Ovary (tissue), 9 donors: ENCODE results near the gene DNER. TPM values are rescaled to one million over a fixed set of nuclear protein-coding genes. Genes with fewer than 3 reads are reported as not detected.

Source experiments
- DNase-seq, 5 donors: peaks; one replicate each; pipeline ENCODE4 v3.0.0-alpha.2; 2019 to 2020
- H3K27ac ChIP-seq, 2 donors: fragments of 200-600 bp; one replicate each; pipeline versions ENCODE4 v1.5.1 to v1.8.0; 2019 to 2022
- H3K27me3 ChIP-seq: fragments of 200-600 bp; one replicate; pipeline ENCODE4 v1.8.0; 2022
- H3K36me3 ChIP-seq: fragments of 200-600 bp; sonication (generic); one replicate; pipeline ENCODE4 v1.5.1; 2019
- H3K4me1 ChIP-seq: one replicate; pipeline ENCODE4 v1.8.1; 2013; ENCODE audit warnings: mild to moderate bottlenecking, moderate library complexity; ENCODE audit not compliant: insufficient read depth
- H3K4me3 ChIP-seq: fragments of 200-600 bp; sonication (generic); one replicate; pipeline ENCODE4 v1.5.1; 2017
- H3K9me3 ChIP-seq, 2 donors: fragments of 200-600 bp in 1 of 2; sonication (generic) in 1 of 2; one replicate each; pipeline versions ENCODE4 v1.5.1 to v1.8.1; 2013 to 2019; ENCODE audit warnings: mild to moderate bottlenecking in 1 of 2, moderate library complexity in 1 of 2
- EP300 ChIP-seq: sonication (generic); formaldehyde crosslinking; IDR thresholded peaks from one replicate; pipeline ENCODE4 v1.6.1; 2017; ENCODE audit warnings: antibody characterized with exemption
- POLR2A ChIP-seq: fragments of 450-650 bp; IDR thresholded peaks from one replicate; pipeline ENCODE4 v1.6.1; 2017; ENCODE audit warnings: antibody characterized with exemption, mild to moderate bottlenecking, moderate library complexity
- WGBS, 3 donors: extraction: QIAGEN DNeasy Blood & Tissue Kit in 1 of 3; methylation state at CpG; one replicate each; pipeline versions ENCODE4 v1.1.5 to v1.1.7; 2013 to 2017; 5-methylcytosine and 5-hydroxymethylcytosine counted together
- intact Hi-C, 4 donors: fragments of 100-400 bp; cut with DNase I; formaldehyde crosslinking; loops; one replicate each; pipeline versions ENCODE4 v1.11.0 to v1.15.1; 2022 to 2023
- polyA plus RNA-seq, 2 donors: library from polyadenylated mRNA; stranded (reverse); fragments of 200-250 nt in 1 of 2; fragments of 350-450 nt in 1 of 2; fragmentation: Illumina TruSeq in 1 of 2; extraction: RNeasy Lipid Tissue Mini Kit (QIAGEN cat#74804) in 1 of 2; gene quantifications; one replicate each; pipeline ENCODE4 v1.2.3, GENCODE V29; 2013 to 2014
- total RNA-seq, 7 donors: library from RNA; depleted of rRNA in 2 of 7; stranded (reverse); fragments of >200 nt in 2 of 7; fragmentation: NEBNext Ultra II Directional in 3 of 7; extraction: Animal tissue kit (Norgen Biotek cat#: 25700) in 3 of 7; gene quantifications; one replicate each; pipeline versions ENCODE4 v1.1.0 to v1.2.4, GENCODE V29; 2016 to 2023
- TF ChIP-seq, protein P1 (sequence below), 3 donors: fragments of 450-650 bp in 2 of 3; fragments of 200-600 bp in 1 of 3; IDR thresholded peaks; one replicate each; pipeline versions ENCODE4 v1.5.1 to v1.8.0; 2016 to 2022; ENCODE audit warnings: antibody characterized with exemption in 3 of 3, mild to moderate bottlenecking in 1 of 3
- donor health status: DM: no; HTN: no; CAD: no; lungs with moderate emphysema.
- donor health status: DM: no; HTN: no; CAD: no.
- donor health status: Bipolar disorder and iron deficiency.
- donor health status: DM: yes; HTN: yes; CAD: no.
- donor health status: DM: no; HTN: no; CAD: no.
- donor health status: DM: yes; HTN: yes; CAD: no.

Gene DNER
- total and polyA plus RNA-seq, 9 donors, result 0.17 to 2.7 (median 1.2) TPM; not detected in 1

GRCh38 chr2:229422063-229422462 lies 292.3 kb downstream of the DNER start:
- no peak for DNase-seq

DNA sequence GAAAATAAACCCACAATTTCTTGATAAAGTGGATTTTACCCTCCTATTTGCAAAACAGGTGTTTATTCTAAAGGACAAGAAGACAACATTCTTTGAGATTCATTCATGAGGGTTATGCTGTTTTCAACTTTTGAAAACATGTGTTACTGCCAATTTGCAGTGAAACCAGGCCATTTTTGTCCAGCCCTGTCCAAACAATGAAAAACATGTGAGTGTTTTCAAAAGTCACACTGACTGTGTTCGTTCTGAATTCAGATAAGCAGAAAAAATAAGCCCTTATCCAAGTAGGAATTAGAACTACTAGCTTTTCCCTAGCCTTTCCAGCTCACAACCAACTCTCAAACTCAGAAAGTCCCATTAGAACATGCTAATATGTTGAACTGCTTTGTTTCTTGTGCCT lies 295.2 kb downstream of the DNER start:
- peak overlapping the region; percentile 23 to 91 for H3K27ac ChIP-seq

More at GRCh38 chr2:229422063-229422462, 292.3 kb downstream of the DNER start:
- H3K27me3 ChIP-seq, result no peaks in the 10 kb centered on the region
- no peaks in the 10 kb centered on the region for H3K36me3 ChIP-seq
- peaks cover 14% of the 10 kb centered on the region for H3K4me1 ChIP-seq
- intact Hi-C loops, result no loop called here
- no peak overlapping the region for H3K27ac ChIP-seq
- no peak overlapping the region for H3K4me3 ChIP-seq
- TF ChIP-seq, protein P1, sequence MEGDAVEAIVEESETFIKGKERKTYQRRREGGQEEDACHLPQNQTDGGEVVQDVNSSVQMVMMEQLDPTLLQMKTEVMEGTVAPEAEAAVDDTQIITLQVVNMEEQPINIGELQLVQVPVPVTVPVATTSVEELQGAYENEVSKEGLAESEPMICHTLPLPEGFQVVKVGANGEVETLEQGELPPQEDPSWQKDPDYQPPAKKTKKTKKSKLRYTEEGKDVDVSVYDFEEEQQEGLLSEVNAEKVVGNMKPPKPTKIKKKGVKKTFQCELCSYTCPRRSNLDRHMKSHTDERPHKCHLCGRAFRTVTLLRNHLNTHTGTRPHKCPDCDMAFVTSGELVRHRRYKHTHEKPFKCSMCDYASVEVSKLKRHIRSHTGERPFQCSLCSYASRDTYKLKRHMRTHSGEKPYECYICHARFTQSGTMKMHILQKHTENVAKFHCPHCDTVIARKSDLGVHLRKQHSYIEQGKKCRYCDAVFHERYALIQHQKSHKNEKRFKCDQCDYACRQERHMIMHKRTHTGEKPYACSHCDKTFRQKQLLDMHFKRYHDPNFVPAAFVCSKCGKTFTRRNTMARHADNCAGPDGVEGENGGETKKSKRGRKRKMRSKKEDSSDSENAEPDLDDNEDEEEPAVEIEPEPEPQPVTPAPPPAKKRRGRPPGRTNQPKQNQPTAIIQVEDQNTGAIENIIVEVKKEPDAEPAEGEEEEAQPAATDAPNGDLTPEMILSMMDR (IDR thresholded peaks at IDR 0.05), result no peak
- TF ChIP-seq POLR2A (no peak), EP300 (no peak)
- WGBS, 3 donors, result 34 to 37% (median 35%) methylated on average over 6 of the region's 6 CpGs
- no peaks in the 10 kb centered on the region for H3K9me3 ChIP-seq

DNA sequence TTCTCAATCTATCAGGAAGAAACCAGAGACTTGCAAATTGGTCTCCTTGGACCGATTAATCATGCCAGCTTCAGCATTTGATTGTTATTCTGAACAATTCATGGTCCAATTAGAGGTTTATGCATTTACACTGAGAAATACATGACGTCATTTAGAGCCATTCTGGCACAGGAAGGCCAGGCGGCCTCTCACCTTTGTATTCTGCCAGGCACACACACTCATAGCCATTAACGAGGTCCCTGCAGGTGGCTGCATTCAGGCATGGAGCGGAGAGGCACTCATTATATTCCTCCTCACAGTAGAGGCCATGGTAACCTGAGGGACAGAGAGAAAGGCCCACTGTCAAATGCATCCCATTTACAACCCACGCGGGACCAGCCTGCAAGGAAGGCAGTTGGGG lies 296.4 kb downstream of the DNER start:
- intact Hi-C loops, result loop anchor here in 1 of 4 donors (10.0 kb wide), 1 partner anchor 143 kb away; the partner anchor contains the start of gene PID1
- WGBS, 3 donors, result 83 to 87% (median 86%) methylated on average over 7 of the region's 7 CpGs
- no peaks in the 10 kb centered on the region for H3K27me3 ChIP-seq

More for the DNA sequence above, 295.2 kb downstream of the DNER start:
- TF ChIP-seq POLR2A (no peak), EP300 (no peak)
- TF ChIP-seq, protein P1 (IDR thresholded peaks at IDR 0.05), result no peak
- no peak overlapping the region for H3K4me3 ChIP-seq
- no peaks in the 10 kb centered on the region for H3K9me3 ChIP-seq
- DNase-seq, result peak in 1 of 5 donors; percentile 36
- H3K4me1 ChIP-seq, result peaks cover 19% of the 10 kb centered on the region
- H3K27me3 ChIP-seq, result no peaks in the 10 kb centered on the region
- intact Hi-C loops, result loop anchor here in 1 of 4 donors (10.0 kb wide), 1 partner anchor 144 kb away; the partner anchor contains the start of gene PID1
- no peaks in the 10 kb centered on the region for H3K36me3 ChIP-seq
- WGBS, 3 donors, result 0 to 3% (median 2%) methylated on average over 1 of the region's 1 CpG

GRCh38 chr2:229417176-229417575 lies 297.2 kb downstream of the DNER start:
- peak overlapping the region; percentile 55 to 91 for H3K27ac ChIP-seq
- peaks cover 19% of the 10 kb centered on the region for H3K4me1 ChIP-seq
- peak in 4 of 5 donors; percentile 49 to 64 (median 52) for DNase-seq
- TF ChIP-seq POLR2A (no peak), EP300 (no peak)
- TF ChIP-seq, protein P1 (IDR thresholded peaks at IDR 0.05), result no peak
- H3K27me3 ChIP-seq, result no peaks in the 10 kb centered on the region
- H3K4me3 ChIP-seq, result no peak overlapping the region
- H3K36me3 ChIP-seq, result no peaks in the 10 kb centered on the region
- intact Hi-C loops, result loop anchor here in 1 of 4 donors (10.0 kb wide), 1 partner anchor 142 kb away; the partner anchor contains the start of gene PID1
- no peaks in the 10 kb centered on the region for H3K9me3 ChIP-seq
- 6 to 15% (median 11%) methylated on average over 8 of the region's 8 CpGs for WGBS, 3 donors

More for the DNA sequence above, 296.4 kb downstream of the DNER start:
- DNase-seq, result no peak
- peaks cover 19% of the 10 kb centered on the region for H3K4me1 ChIP-seq
- H3K4me3 ChIP-seq, result no peak overlapping the region
- H3K36me3 ChIP-seq, result no peaks in the 10 kb centered on the region
- H3K27ac ChIP-seq, result peak overlapping the region; percentile 55 to 91
- TF ChIP-seq, protein P1 (IDR thresholded peaks at IDR 0.05), result no peak
- TF ChIP-seq EP300 (no peak), POLR2A (no peak)
- no peaks in the 10 kb centered on the region for H3K9me3 ChIP-seq
